GM10248 (cell line): ENCODE measurements around the gene ANXA2.

ENCODE experiments used
- CTCF ChIA-PET: fragments of 300-600 bp; sonication (Branson Sonifier 250); formaldehyde crosslinking; extraction: SDS; loops from one replicate; lab custom pipeline; 2021; ENCODE audit warnings: antibody characterized with exemption; lab: Yijun Ruan, JAX
- POLR2A ChIA-PET: fragments of 350-650 bp; sonication (Branson Sonifier 250); formaldehyde crosslinking; extraction: SDS; loops from one replicate; lab custom pipeline; 2020; ENCODE audit warnings: antibody characterized with exemption; lab: Yijun Ruan, JAX
- DNase-seq: peaks from one replicate; pipeline ENCODE4 v3.0.0; 2012; ENCODE audit errors: extremely low spot score
- TF ChIP-seq, protein P1 (sequence below): IDR thresholded peaks from 2 replicates; pipeline ENCODE4 v1.5.1; 2012; ENCODE audit warnings: mild to moderate bottlenecking, low read depth; ENCODE audit errors: extremely low read depth, missing control alignments, control extremely low read depth

Gene ANXA2

GRCh38 chr15:60381148-60381788 lies 16.5 kb downstream of the ANXA2 start:
- TF ChIP-seq, protein P1, sequence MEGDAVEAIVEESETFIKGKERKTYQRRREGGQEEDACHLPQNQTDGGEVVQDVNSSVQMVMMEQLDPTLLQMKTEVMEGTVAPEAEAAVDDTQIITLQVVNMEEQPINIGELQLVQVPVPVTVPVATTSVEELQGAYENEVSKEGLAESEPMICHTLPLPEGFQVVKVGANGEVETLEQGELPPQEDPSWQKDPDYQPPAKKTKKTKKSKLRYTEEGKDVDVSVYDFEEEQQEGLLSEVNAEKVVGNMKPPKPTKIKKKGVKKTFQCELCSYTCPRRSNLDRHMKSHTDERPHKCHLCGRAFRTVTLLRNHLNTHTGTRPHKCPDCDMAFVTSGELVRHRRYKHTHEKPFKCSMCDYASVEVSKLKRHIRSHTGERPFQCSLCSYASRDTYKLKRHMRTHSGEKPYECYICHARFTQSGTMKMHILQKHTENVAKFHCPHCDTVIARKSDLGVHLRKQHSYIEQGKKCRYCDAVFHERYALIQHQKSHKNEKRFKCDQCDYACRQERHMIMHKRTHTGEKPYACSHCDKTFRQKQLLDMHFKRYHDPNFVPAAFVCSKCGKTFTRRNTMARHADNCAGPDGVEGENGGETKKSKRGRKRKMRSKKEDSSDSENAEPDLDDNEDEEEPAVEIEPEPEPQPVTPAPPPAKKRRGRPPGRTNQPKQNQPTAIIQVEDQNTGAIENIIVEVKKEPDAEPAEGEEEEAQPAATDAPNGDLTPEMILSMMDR, result no peak
- ChIA-PET CTCF (interaction anchor here (1.0 to 2.0 kb wide), 4 partner anchors 18 to 139 kb away, joined by 3 to 5 read pairs (median 4); no protein-coding TSS in a partner anchor), POLR2A (no interaction called here)
- no peak for DNase-seq

DNA sequence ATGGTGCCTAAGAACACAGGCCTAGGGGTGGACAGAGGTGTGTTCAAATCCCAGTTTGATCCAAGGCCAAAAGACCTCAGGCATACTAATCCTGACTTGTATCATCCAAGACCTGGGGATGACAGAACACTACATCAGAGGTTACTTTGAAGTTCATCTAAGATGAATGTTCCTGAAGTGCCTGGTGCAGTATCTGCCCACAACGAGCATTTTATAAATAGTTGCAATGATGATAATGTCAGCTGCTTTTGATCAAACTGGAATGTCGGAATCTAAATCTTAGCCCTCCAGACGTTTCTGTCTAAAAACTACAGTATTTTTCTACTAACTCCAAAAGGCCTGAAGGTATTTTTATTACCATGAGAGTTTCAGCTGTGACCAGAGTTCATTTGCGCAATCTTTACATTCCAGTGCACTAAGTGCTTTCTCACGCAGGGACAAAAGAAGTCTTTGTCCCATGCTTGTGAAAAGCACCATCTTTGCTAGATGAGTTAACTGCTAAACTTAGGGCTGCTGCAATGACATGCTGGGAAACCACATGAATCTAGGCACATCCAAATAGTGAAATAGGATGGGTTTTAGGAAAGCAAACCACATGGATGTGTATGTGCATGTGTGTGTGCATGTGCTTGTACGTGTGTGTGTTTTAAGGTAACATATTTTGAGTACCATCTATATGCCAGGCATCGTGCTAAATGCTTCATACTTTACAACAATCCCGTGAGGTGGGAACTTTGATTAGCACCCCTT lies 18.1 kb downstream of the ANXA2 start:
- DNase-seq, result no peak
- ChIA-PET POLR2A (no interaction called here), CTCF (no interaction called here)
- TF ChIP-seq, protein P1, result no peak

GRCh38 chr15:60379185-60379524 lies 18.6 kb downstream of the ANXA2 start:
- TF ChIP-seq, protein P1, result no peak
- ChIA-PET POLR2A (no interaction called here), CTCF (no interaction called here)
- no peak for DNase-seq

GRCh38 chr15:60376677-60377095 lies 21.1 kb downstream of the ANXA2 start:
- no peak for DNase-seq
- TF ChIP-seq, protein P1, result no peak
- CTCF ChIA-PET, result interaction anchor here (0.9 to 5.1 kb wide), 4 partner anchors 16 to 1457 kb away, joined by 3 to 43 read pairs (median 4); no protein-coding TSS in a partner anchor
- POLR2A ChIA-PET, result no interaction called here

GRCh38 chr15:60375306-60375705 lies 22.5 kb downstream of the ANXA2 start:
- DNase-seq, result no peak
- TF ChIP-seq, protein P1, result no peak
- ChIA-PET POLR2A (no interaction called here), CTCF (interaction anchor here (1.2 to 5.1 kb wide), 4 partner anchors 14 to 1459 kb away, joined by 3 to 43 read pairs (median 7); no protein-coding TSS in a partner anchor)

GRCh38 chr15:60374628-60375081 lies 23.1 kb downstream of the ANXA2 start:
- CTCF ChIA-PET, result interaction anchor here (1.3 to 5.1 kb wide), 3 partner anchors 14 to 146 kb away, joined by 3 to 43 read pairs (median 10); no protein-coding TSS in a partner anchor

More at GRCh38 chr15:60374628-60375081, 23.1 kb downstream of the ANXA2 start:
- TF ChIP-seq, protein P1, result no peak
- POLR2A ChIA-PET, result no interaction called here
- no peak for DNase-seq
